HG03457 (cell line): ENCODE data around the gene MAD1L1.
"Not testable (repeated sequence)": the region's sequence is repeated elsewhere in the genome, so short reads cannot be mapped to it uniquely, and the experiment has no call there.

ENCODE experiments used
- ATAC-seq: cut with Tn5 transposase; IDR thresholded peaks from one replicate; pipeline ENCODE4 v1.9.1; 2021; ENCODE audit warnings: moderate number of reproducible peaks; ENCODE audit not compliant: unreplicated experiment

Gene MAD1L1

DNA sequence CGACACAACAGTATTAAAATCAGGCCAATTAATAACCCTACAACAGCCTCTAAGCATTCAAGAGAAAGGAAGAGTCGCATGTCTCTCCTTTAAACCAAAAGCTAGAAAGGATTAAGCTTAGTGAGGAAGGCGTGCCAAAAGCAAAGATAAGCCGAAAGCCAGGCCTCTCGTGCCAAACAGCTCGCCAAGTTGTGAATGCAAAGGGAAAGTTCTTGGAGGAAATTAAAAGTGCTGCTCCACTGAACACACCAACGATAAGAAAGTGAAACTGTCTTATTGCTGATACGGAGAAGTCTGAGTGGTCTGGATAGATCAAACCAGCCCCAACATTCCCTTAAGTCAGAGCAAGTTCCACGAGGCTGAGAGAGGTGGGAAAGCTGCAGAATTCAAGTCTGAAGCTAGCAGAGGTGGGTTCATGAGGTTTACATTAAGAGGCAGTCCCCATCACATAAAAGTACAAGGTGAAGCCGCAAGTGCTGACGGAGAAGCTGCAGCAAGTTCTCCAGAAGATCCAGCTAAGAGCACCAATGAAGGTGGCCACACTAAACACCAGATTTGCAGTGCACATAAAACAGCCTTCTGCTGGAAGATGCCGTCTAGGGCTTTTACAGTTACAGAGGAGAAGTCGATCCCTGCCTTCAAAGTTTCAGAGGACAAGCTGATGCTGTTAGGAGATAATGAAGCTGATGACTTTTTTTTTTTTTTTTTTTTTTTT is 194.8 kb downstream of the MAD1L1 start:
- ATAC-seq, result no peak

DNA sequence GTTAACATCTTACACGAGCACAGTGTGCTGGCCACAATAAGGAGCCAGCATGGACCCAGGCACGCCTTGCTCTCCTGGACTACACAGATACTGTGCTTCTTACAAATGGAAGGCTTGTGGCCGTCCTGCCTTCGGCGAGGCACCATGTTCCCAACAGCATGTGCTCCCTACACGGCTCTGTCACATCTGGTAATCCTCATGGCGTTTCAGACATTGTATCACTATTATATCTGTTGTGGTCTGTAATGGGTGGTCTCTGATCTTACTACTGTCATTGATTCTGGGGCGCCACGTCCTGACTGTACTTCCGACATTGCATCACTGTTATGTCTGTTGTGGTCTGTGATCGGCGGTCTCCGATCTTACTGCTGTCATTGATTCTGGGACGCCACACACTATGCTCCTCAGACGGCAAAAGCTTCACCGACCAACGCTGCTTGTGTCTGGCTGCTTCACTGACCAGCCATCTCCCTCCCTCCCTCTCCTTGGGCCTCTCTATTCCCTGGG is 195.4 kb downstream of the MAD1L1 start:
- no peak for ATAC-seq

DNA sequence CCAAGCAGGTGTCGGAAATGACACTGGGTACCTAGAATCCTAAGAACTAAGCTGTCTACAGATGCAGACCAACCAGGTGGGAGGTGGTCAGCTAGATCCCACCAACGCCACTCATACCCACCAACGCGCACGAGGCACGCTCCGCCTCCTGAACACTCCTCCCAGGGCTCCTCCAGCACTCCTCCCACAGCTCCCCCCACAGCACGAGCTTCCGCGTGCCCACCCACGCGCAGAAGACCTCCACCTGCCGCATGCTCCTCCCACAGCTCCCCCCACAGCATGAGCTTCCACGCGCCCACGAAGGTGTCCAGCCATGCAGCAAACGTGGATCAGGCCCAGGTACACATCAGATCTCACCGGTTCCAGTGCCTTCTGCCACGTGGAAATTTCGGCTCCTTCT is 196.0 kb downstream of the MAD1L1 start:
- ATAC-seq, result no peak

DNA sequence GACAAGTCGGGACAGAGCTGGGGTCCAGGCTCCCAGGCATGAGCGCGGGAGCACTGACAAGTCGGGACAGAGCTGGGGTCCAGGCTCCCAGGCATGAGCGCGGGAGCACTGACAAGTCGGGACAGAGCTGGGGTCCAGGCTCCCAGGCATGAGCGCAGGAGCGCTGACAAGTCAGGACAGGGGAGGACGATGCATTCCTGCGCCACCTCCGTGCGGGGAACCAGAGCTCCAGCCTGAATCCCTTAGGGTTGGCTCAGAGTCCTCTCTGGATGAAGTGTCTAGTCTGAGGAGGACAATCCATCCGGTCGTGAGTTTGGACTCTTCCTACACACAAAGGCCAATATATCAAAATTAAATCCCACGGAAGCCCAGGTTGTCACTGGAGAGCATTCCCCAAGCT is 196.5 kb downstream of the MAD1L1 start:
- not testable (repeated sequence) for ATAC-seq

DNA sequence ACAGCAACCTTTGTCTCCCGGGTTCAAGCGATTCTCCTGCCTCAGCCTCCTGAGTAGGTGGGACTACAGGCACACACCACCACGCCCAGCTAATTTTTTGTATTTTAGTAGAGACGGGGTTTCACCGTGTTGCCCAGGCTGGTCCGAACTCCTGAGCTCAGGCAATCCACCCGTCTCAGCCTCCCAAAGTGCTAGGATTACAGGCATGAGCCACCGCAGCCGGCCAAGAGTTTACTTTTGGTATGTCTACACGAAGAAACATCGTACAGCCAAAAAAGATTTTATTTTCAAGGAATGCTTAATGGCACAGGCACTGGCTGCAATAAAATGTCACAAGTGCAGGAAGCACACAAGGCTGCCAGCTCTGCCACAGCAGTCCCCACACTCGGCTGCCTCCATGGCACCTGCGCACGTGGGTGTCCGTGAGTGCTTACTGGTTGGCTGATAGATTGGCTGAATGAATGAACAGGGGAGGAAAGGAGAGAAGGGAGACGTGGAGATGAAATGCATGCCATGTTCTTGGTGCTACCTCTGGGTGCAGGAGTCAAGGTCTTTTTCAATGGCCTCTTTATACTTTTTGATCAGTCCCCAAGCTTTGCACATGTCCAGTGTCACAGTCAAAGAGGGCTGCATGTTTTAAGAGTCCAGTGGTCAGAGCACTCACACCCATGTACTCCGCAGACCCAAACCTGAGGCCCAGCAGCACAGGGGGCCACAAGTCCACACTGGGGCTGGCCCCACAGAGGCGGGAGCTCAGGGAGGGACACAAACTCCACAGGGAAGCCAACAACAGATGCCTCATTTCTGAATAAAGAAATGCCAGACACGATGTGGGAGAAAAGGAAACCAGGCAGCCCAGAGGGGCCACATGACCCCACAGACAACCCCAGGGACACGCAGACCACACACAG is 198.2 kb downstream of the MAD1L1 start:
- ATAC-seq, result no peak

DNA sequence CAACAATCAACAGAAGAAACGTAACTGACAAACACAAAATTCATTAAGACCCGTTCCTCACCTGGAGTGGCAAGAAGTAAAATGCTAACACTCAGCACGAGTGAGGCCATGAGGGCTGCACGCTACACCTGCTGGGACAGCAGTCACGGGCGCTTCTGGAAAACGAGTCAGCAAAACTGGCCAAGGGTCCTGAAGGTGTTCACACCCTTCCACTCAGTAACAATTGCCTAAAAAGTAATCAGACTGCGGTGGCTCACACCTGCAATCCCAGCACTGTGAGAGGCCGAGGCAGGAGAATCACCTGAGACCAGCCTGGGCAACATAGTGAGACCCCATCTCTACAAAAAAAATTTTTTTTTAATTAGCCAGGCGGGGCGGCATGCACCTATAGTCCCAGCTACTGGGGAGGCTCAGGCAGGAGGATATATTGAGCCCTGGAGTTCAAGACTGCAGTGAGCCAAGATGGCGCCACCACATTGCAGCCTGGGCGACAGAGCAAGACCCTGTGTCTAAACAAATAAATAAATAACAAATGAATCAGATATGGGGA is 199.1 kb downstream of the MAD1L1 start:
- ATAC-seq, result no peak

DNA sequence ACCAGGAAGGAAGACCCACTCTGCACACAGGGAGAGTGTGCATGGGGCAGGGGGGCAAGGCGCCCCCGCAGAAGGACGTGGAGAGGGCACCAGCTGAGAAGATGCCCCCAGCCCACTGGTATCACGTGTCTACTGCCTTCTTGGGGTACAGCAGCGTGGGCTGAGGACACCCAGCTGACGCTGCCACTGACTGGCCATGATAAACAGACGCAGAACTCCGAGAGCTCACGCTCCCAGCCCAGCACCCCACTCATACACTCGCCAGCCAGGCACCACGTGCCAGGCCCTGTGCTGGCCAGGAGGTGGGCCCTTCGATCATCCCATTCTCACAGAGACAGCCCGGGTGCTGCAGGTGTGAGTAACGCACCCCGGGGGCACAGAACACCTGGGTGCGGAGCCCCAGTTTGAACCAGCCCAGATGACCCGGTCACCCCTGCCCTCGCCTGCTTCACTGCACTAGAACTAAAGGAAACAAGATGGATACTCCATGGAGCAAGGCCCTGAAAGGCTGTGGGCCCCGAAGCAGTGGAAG is 199.8 kb downstream of the MAD1L1 start:
- ATAC-seq, result no peak

DNA sequence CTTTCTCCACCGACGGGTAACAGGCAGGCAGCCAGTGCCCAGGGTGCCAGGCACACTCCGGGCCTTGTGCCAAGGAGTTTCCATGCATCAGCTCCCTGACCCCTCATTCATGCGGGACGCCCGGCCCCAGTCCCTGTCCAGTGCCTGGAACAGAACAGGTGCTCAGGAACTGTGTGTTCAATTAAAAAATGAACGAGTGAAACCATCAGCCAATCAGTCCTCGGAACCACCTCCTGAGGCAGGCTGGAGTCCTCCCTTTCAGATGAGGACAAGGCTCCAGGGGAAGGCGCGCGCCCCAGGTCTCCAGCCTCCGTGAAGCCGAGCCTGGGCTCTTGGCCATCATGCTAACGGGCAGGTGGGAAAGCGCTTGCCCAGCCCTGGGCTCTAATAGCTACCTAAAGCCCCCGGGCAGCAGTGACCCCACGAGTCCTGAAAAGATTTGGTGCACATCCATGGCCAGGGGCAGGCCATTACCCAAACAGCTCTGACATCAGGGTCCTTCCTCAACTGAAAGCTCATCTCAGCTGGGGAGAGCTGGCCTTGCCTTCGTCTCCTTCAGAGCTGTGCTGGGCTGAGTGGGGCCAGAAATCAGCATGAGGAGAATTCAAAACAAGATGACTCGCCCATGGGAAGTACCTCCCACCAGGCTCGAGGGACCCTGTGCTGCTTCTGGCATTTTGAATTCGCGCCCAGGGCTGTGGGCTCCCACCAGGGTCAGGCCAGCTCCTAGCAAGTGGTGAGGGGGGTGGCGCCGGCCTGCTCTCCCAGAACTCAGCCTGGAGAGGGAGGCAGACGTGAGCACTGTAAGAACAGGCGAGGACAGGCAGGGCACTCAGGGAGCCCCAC is 200.5 kb downstream of the MAD1L1 start:
- ATAC-seq, result no peak

DNA sequence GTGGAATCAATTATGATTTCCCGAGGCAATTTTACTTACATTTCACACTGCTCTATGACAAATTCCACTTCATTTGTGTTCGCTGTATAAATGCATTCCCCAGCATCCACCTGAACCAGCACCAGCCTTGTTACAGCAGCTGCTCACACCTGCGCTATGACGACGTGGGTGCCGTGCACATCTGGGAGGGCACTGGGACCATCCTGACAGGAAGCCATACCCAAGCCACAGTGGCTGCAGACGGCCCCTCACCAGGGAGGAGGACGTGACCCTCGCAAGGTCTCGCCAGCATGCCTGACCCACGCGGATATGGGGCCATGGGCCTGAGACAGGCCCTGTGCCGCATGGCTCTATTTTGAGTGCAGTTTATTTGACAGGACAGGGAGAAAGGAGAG is 201.3 kb downstream of the MAD1L1 start:
- no peak for ATAC-seq

DNA sequence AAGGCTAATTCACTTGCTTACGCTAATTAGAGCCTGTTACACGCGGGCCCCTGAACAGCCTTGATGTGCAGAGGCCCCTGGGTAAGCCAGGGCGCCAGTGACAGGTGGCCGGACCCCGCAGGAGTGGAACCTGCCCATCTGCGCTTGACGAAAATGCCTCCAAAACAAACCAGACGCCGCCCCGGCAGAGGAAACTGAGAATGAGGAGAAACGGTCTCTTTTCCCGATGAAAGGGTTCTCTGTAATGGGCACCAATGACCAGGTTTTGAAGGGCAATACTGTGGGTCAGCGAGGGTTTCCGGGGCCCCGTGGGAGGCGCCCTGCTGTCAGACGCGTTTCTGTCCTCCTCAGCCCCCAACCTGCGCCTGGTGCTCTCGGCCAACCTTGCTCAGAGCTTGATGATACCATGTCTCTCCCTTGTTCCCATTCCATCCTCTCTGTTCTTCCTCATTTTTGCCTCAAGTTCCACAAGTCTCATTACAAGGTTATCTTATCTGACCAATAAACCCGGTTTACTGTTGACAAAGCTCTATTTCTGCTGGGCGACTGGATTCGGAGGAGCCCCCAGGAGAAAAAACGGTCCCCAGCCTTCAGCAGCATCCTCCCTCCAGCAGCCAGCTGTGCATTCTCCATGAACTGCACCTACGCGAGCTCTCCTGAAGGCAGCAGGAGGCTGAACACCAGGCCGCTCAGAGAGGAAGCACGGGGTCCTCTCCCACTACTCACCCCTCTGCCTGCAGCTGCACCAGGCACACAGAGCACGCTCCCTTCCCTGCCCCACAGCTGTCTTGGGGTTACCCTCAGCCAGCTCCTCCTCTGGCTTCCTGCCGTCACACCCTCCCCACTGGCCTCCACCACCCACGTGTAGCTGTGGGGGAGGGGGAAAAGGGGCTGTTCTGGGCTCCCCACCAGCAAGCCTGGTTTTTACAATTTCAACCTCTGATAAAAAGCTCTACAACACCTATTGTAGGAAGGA is 202.0 kb downstream of the MAD1L1 start:
- ATAC-seq, result no peak

DNA sequence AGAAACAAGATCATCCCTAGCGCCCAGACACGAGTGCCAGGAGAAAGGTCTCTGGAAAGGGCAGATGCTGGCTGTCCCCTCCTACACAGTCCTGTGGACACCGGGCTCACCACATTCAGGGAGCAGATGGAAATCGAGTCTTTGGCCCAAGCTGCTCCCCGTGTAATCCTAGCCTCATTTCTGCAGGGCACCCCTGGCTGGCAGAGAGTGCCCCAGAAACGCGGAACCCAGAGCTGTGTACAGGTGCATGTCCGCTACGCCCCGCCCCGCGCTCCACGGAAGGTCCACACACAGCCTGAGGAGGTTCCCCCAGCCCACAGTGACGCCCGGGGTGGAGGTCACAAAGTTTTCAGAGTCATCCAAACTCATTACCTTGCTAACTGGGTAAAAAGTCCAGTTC is 202.8 kb downstream of the MAD1L1 start:
- ATAC-seq, result no peak

DNA sequence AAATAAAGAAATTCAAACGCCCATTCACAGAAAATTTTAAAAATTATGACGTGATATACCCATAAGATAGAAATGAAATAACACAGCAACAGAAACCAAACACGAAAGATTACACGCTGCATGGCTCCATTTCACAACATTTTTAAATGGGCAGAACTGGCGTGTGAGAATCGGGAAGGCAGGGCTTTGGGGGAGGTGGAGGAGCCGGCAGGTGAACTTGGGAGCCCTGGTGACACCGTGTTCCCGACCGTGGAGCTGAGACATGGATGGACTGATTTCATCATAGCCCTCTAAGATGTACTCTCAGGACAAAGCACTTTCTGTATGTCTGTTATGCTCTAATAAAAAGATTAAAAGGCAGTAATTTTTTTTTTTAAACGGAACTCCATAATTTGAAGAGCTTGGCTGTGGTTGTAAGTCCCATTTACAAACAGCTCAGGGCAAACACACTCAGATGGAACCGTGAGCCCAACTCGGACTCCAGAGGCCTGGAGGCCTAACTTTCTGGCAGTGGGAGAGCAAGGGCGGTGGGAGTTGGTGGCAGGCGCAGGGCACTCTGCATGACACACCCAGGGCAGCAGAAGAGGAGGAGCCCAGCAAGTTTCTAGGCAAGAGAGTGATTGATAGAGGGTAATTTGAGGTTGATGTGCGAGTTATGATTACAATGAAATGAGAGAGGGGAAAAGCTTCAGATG is 203.4 kb downstream of the MAD1L1 start:
- no peak for ATAC-seq

DNA sequence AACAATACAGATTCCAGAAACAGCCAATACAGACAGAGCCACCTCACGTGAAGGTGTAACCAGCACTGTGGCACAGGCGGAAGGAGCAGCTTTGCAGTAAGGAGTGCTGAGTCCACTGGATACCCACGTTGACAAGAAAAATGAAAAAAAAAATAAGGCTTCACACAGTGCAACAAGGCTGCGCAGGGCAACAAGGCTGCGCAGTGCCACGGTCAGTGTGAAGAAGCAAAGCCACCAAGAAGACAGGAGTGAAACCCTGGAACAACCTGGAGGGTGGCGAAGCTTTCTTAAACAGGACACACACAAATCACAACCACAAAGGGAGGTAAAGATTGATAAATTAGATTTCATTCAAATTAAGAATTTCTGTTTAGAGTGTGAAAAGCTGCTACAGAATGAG is 204.0 kb downstream of the MAD1L1 start:
- ATAC-seq, result no peak

DNA sequence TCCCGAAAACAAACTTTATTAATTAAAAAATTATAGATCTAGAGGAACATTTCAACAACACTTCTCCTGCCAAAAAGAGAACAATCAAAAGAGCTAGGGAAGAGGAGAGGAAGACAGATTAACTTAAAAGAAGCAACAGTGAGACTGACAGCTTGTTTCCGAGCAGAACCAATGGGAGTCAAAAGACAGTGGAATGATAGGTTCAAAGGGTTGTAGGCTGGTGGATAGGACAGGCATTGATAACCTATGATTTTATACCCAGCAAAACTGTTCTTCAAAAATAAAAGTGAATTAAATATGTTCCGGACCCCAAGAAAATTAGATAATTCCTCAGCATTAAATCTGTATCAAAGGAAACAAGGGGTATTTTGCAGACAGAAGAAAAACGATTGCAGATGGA is 207.6 kb downstream of the MAD1L1 start:
- no peak for ATAC-seq

DNA sequence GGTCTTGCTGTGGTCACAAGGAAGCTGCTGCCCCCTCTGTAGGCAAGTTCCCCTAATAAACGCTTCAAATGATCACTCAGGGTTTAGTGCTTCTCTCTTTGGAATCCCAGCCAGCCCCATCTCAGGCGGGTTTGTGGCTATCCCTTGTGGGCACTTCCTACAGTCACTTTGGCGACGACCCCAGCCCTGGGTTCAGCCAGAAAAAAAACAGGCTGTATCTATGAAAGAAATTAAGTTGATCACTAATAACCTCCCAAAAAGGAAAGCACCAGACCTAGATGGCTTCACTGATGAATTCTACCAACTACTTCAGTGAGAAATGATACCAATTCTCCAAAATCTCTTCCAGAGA is 208.2 kb downstream of the MAD1L1 start:
- no peak for ATAC-seq

DNA sequence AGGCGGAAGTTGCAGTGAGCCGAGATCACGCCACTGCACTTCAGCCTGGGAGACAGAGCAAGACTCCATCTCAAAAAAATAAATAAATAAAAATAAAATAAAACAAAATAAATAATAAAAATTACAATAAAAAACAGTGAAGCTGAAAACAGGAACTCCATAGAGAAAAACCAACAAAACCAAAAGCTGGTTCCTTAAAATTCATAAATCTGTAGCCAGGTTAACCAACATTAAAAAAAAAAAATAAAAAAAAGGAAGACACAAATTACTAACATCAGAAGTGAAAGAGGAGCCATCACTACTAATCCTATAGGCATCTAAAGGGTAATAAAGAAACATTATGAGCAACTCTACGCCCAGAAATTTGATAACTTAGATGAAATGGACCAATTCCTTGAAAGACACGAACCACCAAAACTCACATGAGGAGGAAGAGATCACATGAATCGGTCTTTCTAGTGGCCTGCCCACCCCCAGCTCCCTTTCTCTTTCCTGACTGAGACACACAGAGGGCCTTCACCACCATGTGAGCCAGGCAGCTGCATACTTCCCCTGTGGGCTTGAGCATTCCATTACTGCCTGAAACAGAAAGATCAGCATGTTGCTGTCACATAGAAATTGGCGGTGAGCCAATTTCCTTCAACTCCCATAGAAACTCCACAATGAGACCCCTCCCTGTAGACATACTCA is 208.7 kb downstream of the MAD1L1 start:
- no peak for ATAC-seq

DNA sequence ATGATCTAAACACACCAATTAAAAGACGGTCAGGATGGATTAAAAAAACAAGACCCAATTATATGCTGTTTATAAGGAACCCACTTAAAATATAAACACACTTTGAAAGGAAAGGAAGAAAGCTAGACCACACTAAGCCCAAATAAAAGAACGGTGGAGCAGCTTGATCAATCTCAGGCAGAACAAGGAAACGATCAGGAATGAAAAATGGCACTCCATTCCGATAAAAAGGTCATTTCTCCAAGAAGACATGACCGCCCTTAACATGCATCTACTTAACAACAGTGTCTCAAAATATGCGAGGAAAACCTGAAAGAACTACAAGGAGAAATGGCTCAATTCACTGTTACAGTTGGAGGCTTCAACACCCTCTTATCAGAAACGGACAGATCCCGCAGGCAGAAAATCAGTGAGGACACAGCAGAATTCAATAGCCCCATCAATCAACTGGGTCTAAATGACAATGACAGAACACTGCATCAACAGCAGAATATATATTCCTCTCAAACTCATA is 210.0 kb downstream of the MAD1L1 start:
- no peak for ATAC-seq

DNA sequence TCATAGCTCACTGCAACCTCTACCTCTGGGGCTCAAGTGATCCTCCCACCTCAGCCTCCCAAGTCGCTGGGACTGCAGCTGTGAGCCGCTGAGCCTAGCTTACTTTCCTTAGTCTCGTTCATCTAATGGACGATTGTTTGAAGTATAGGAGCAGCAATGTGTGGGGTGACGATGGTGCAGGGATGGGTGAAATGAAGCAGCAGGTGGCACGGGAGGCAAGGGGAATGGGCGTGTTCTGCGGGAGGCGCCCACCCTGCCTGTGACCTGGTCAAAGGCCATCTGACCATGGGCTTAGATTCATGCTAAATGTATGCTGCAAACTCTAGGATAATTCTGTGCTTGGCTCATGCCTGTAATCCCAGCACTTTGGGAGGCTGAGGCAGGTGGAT is 210.7 kb downstream of the MAD1L1 start:
- ATAC-seq, result no peak
